ENCODE results near the gene CCDC117. TPM values are rescaled to one million over a fixed set of nuclear protein-coding genes. Genes with fewer than 3 reads are reported as not detected.
A peak's percentile ranks its signal among the peaks of the same experiment; 100 is the strongest.

CCDC117 gene
- total RNA-seq, 1 donor: 23.0 TPM

- peak overlapping the region; percentile 89 for H3K4me3 ChIP-seq (ENCODE audit: low read depth, low read length)
- peak; percentile 41 for DNase-seq (ENCODE audit: low read depth)
- no peak for TF ChIP-seq CTCF (IDR thresholded peaks at IDR 0.05; ENCODE audit: insufficient read depth, low read length)
Observed at GRCh38 chr22:28773461-28773867, 969 bp downstream of the CCDC117 start.

GRCh38 chr22:28774378-28774777 lies 1.9 kb downstream of the CCDC117 start:
- TF ChIP-seq CTCF (IDR thresholded peaks at IDR 0.05; ENCODE audit: insufficient read depth, low read length): no peak
- no peak overlapping the region for H3K4me3 ChIP-seq (ENCODE audit: low read depth, low read length)

GRCh38 chr22:28779833-28780232 lies 7.3 kb downstream of the CCDC117 start:
- no peak overlapping the region for H3K4me3 ChIP-seq (ENCODE audit: low read depth, low read length)
- TF ChIP-seq CTCF (IDR thresholded peaks at IDR 0.05; ENCODE audit: insufficient read depth, low read length): no peak
- DNase-seq (ENCODE audit: low read depth): no peak

More at GRCh38 chr22:28774378-28774777, 1.9 kb downstream of the CCDC117 start:
- DNase-seq (ENCODE audit: low read depth): no peak

GRCh38 chr22:28780296-28780695 lies 7.8 kb downstream of the CCDC117 start:
- no peak for TF ChIP-seq CTCF (IDR thresholded peaks at IDR 0.05; ENCODE audit: insufficient read depth, low read length)
- no peak for DNase-seq (ENCODE audit: low read depth)
- no peak overlapping the region for H3K4me3 ChIP-seq (ENCODE audit: low read depth, low read length)

- no peak for DNase-seq (ENCODE audit: low read depth)
- no peak for TF ChIP-seq CTCF (IDR thresholded peaks at IDR 0.05; ENCODE audit: insufficient read depth, low read length)
- no peak overlapping the region for H3K4me3 ChIP-seq (ENCODE audit: low read depth, low read length)
Observed at GRCh38 chr22:28783786-28784671, 11.5 kb downstream of the CCDC117 start.

GRCh38 chr22:28788601-28789000 lies 16.1 kb downstream of the CCDC117 start:
- H3K4me3 ChIP-seq (ENCODE audit: low read depth, low read length): no peak overlapping the region
- no peak for TF ChIP-seq CTCF (IDR thresholded peaks at IDR 0.05; ENCODE audit: insufficient read depth, low read length)
- no peak for DNase-seq (ENCODE audit: low read depth)
